ENCODE data around the gene E2F2.

E2F2 gene

GRCh38 chr1:23530747-23531561 lies at the start of gene E2F2:
Gene E2F2 (minus strand): TSS chr1:23531233. CDS start chr1:23530793, 440 bp downstream.
- peak; percentile 60 to 76 for DNase-seq

DNA sequence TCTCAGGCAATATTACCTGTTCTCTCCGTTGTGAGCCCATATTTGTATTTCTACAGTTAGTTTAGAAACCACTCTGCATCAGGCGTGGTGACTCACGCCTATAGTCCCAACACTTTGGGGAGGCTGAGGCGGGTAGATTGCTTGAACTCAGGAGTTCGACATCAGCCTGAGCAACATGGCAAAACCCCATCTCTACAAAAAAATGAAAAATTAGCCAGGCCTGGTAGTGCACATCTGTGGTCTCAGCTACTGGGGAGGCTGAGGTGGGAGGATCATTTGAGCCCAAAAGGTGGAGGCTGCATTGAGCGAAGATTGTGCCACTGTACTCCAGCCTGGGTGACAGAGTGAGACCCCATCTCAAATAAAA lies 47.9 kb upstream of the E2F2 start:
- no peak for DNase-seq

GRCh38 chr1:23578311-23578996 lies 47.4 kb upstream of the E2F2 start:
- no peak for DNase-seq

DNA sequence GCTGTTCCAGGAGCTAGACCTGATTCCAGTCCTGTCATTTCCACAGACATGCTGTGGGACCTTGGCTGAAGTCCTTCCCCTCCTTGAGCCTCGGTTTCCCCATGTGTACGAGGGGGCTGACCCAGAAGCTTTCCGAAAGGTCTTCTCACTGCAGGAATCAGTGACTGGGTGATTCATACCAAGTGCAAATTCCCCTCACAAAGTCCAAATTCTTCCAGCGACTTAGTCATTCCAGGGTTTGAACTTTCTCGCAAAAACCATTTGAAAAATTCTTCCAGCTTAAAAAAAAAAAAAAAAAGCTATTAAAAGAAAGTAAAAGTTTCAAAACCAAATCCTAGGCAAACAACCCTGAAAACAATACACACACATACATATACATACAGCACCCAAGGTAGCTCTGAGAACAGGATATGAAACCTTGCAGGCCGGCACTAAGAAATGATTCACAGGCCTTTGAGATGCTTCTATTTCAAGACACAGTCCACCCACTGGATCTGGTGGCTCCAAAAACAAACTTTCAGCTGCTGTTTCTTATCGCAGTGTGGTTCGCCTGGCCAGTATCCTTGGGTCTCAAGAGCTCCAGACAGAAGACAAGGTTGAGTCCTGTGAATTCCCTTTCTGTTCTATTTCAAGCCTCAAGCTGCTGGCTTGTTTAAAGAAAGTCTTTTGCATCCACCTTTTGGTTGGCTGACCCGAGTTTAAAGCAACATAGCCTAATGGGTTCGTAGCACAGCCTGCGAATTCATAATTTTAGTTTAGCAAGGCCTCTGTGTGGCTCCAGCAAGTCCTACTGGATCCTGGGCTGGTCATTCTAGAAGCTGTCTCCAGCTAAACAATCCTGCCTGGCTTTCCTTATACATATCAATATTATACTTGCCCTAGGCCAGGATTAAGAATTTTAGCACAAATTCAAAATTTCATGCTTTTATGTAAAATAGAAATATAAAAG lies 46.3 kb upstream of the E2F2 start:
- no peak for DNase-seq

DNA sequence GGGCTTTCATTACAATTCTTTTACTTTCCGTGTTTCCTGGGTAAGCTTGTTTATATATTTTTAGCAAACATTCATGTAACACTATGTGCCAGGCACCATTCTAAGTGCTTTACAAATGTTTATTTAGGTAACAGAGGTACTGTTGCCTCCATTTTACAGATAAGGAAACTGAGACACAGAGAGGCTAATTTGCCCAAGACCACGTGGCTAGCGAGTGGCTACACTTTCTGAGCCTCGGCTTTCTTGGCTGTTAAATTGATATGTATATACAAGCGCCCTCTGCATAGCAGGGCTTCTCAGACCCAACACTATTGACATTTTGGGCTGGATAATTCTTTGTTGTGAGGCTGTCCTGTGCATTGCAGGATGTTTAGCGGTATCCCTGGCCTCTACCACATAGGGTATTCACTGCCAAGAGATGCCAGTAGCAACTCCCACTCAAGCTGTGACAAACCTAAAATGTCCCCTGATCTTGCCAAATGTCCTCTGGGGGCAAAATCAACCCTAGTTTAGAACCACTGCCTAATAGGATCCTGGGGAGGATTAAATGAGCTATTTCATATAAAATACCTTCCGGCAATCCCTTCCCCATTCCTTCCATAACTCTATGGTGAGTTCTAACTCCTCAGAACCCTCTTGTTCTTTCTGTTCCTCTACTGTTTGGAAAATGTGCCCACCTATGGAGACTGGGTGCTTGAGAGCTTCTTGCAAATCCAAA lies 45.5 kb upstream of the E2F2 start:
- DNase-seq, result no peak

- no peak for DNase-seq
Measured at GRCh38 chr1:23575226-23575810, 44.3 kb upstream of the E2F2 start.

GRCh38 chr1:23574265-23574754 lies 43.3 kb upstream of the E2F2 start:
- DNase-seq, result no peak

DNA sequence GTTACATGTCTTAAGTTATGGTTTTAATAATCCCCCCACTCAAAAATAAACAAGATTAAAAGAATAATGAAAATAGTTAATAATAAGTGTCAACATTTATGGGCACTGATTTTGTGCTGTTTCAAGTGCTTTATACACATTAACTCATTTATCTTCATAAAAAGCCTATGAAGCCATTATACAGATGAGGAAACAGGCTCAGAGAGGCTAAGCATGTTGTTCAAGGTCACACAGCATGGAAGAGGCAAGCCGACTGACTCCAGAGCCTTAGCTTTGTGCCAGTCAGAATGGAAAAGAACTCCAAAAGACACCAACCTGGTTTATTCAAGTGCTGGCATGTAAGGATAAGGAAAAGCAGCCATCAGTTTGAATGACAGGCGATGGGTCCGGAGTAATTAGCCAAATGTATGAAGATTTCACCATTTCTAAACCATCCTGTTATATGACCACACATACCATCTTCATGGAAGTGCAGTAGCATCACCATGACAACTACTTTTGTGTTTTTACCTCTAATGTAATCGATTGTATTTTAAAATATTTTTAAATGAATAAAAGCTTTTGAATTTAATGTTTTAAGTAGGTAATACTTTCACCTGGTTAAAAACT lies 42.6 kb upstream of the E2F2 start:
- DNase-seq, result no peak

GRCh38 chr1:23571465-23571864 lies 40.4 kb upstream of the E2F2 start:
- no peak for DNase-seq

GRCh38 chr1:23570001-23570691 lies 39.1 kb upstream of the E2F2 start:
- DNase-seq, result no peak

GRCh38 chr1:23568608-23569383 lies 37.8 kb upstream of the E2F2 start:
- DNase-seq, result no peak

GRCh38 chr1:23567996-23568607 lies 37.1 kb upstream of the E2F2 start:
- no peak for DNase-seq

DNA sequence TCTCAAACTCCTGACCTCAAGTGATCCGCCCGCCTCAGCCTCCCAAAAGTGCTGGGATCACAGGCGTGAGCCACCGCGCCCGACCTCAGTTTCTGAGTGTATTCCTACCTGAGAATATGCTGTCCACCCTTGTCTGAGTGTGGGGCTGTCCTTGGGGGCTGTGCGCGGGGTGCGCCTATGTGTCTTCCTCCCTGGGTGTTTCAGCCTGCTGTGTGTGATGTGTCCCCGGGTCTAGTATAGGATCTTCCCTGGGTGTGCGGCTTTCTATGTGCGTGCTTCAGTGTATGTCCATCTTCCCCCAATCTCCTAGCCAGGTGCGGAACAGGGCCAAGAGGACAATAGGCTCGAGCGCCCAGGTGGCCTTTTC lies 36.6 kb upstream of the E2F2 start:
- no peak for DNase-seq

- DNase-seq, result no peak
Measured at GRCh38 chr1:23566304-23566703, 35.3 kb upstream of the E2F2 start.

- DNase-seq, result no peak
Measured at GRCh38 chr1:23565776-23566175, 34.7 kb upstream of the E2F2 start.

GRCh38 chr1:23564529-23565122 lies 33.6 kb upstream of the E2F2 start:
- DNase-seq, result no peak

DNA sequence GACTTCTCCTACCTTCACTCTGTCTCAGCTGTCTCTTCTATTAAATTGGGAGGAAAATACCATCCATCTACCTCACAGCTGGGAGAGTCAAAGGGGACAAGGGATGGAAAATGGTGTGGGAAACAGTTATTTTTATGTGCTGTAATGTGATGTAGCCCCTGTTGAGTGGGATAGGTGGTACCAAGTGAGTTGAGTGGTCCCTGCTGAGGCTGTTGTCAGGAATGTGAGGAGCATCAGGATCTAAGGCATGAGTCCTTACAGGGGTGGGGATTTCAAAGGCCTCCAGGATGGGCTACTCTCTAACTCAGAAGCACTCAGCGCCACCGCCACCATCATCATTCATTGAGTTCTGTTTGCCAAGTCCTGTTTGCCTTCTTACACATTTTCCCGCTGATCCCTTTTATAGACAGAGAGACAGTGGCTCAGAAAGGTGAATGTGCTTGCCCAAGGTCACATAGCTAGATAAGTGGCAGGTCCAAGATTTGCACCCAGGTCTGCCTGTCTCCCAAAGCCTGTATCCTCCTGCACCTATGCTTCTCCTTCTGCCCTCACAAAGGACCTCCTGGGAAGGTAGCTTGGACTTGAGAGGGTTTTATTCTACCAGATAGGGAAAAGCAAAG lies 32.8 kb upstream of the E2F2 start:
- DNase-seq, result no peak

DNA sequence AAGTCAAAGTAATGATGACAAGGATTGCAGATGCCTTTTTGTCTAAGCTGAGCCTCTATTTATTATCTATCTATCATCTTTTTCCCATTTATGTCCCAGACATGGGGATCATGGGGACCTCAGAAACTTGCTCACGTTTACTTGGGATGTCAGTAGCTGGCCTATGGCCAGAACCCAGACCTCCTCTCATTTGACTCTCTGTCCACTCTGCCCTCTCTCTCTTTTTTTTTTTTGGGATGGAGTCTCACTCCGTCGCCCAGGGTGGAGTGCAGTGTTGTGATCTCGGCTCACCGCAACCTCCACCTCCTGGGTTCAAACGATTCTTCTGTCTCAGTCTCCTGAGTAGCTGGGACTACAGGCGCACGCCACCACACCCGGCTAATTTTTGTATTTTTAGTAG lies 32.0 kb upstream of the E2F2 start:
- no peak for DNase-seq
